ENCODE results near the gene PCGF6.

PCGF6 gene

GRCh38 chr10:103256613-103257012, 94.3 kb downstream of the PCGF6 start:
- no peak for DNase-seq (ENCODE audit: low spot score)

- DNase-seq (ENCODE audit: low spot score): no peak
These were observed 96.2 kb downstream of the PCGF6 start for GRCh38 chr10:103254538-103255325.

- no peak for DNase-seq (ENCODE audit: low spot score)
These were observed 96.8 kb downstream of the PCGF6 start for GRCh38 chr10:103254113-103254512.
